Neural cell (in vitro differentiated cells): ENCODE measurements around the gene C3orf85. TPM values are rescaled to one million over a fixed set of nuclear protein-coding genes. Genes with fewer than 3 reads are reported as not detected.

ENCODE experiments used
- polyA plus RNA-seq: library from polyadenylated mRNA; depleted of rRNA; stranded (reverse); fragments of >200 nt; gene quantifications from 2 replicates; pipeline ENCODE4 v1.2.3, GENCODE V29; 2014

Gene C3orf85
- polyA plus RNA-seq, 1 donor from 2014 or later, result not detected

Other genes starting within 250 kb of the C3orf85 start
- not detected in 2 replicates for gene GUCA1C, start 182.8 kb upstream of the C3orf85 start, polyA plus RNA-seq
- gene MORC1, start 18.6 kb upstream of the C3orf85 start, polyA plus RNA-seq, result not detected in 2 replicates
- gene DPPA2, start 179.8 kb downstream of the C3orf85 start, polyA plus RNA-seq, result not detected in 2 replicates
- 1.2 and 1.6 TPM in 2 replicates for gene DPPA4, start 200.8 kb downstream of the C3orf85 start, polyA plus RNA-seq